ENCODE results near the gene IRF8.
"Not testable (repeated sequence)": the region's sequence is repeated elsewhere in the genome, so short reads cannot be mapped to it uniquely, and the experiment has no call there.

The IRF8 gene, protein sequence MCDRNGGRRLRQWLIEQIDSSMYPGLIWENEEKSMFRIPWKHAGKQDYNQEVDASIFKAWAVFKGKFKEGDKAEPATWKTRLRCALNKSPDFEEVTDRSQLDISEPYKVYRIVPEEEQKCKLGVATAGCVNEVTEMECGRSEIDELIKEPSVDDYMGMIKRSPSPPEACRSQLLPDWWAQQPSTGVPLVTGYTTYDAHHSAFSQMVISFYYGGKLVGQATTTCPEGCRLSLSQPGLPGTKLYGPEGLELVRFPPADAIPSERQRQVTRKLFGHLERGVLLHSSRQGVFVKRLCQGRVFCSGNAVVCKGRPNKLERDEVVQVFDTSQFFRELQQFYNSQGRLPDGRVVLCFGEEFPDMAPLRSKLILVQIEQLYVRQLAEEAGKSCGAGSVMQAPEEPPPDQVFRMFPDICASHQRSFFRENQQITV

GRCh38 chr16:85898521-85899442, at the start of gene IRF8:
TSS of gene IRF8 (plus strand) at chr16:85899162. CDS start at chr16:85903016, 3,854 bp downstream.
- DNase-seq: no peak

GRCh38 chr16:85849388-85849787, 49.6 kb upstream of the IRF8 start:
- no peak for DNase-seq

DNA sequence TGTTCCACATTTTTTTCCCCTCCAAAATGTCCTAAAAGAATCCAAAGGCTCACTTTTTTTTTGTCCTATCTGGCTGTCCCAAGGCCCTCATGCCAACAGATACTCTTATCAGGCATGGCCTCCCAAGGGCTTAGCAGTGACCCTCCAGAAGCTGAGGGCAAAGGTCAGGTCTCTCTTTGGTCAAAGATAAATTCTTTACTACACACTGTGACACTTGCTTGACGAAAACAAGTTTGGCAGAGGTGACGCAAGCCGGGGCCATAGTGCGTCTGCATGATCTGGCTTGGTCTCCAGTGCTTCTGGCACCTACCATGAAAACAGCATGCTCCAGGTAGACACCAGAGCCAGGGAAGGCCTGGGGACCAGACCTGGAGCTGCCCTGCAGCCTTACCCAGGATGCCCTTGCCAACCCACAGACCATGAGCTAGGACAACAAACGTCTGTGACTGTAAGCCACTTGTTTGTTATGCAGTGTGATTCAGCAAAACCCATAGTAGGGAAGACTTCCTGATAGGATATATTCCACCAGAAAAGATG, 48.5 kb upstream of the IRF8 start:
- DNase-seq: no peak

DNA sequence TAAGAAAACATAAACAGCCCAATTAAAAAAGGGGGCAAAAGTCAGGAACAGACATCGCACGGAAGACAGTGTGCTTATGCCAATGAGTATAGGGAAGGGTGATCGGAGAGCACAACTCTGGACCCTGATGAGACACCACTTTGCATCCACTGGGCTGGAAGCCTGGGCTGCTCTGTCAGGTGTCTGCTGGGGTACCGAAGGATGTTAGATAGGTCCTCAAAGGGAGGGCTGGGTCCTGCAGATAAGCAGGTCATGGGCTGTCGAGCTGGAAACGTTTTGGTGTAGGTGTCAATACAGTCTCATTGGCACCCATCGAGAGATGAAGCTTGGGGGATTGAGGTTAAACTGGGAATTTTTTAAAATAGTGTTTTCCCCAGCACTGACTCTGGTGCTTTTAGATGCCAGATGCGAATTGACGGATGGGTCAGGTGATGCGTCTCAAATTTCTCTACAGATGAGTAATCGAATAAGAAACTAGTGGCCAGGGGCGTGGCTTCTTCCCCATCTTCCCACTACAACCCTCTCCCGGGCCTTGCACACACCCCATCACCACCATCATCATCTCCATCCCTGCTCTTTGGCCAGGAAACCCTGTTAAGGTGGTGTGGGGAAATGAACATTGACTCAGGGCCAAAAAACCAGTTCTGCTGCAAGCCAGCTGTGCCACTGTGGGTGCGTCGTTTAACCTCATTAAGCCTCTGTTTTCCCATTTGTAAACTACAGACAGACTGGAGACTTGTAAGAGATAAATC, 47.8 kb upstream of the IRF8 start:
- no peak for DNase-seq

GRCh38 chr16:85853547-85854545, 45.1 kb upstream of the IRF8 start:
- DNase-seq: no peak

GRCh38 chr16:85854935-85855334, 44.0 kb upstream of the IRF8 start:
- no peak for DNase-seq

GRCh38 chr16:85856079-85856478, 42.9 kb upstream of the IRF8 start:
- DNase-seq: no peak

- no peak for DNase-seq
These were observed 42.4 kb upstream of the IRF8 start for GRCh38 chr16:85856585-85856984.

GRCh38 chr16:85857406-85857805, 41.6 kb upstream of the IRF8 start:
- DNase-seq: no peak

DNA sequence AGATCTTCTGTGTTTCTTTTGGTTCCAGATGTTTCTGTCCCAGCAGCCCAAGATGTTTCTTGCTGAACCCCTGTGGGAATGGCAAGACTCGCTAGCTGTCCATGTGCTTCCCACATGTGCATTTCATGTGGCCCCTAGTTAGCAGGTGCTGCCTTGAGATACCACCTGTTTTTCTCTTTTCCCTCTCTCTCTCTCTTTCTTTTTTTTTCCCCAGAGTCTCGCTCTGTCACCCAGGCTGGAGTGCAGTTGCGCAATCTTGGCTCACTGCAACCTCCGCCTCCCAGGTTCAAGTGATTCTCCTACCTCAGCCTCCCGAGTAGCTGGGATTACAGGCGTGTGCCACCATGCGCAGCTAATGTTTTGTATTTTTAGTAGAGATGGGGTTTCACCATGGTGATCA, 40.4 kb upstream of the IRF8 start:
- not testable (repeated sequence) for DNase-seq

DNA sequence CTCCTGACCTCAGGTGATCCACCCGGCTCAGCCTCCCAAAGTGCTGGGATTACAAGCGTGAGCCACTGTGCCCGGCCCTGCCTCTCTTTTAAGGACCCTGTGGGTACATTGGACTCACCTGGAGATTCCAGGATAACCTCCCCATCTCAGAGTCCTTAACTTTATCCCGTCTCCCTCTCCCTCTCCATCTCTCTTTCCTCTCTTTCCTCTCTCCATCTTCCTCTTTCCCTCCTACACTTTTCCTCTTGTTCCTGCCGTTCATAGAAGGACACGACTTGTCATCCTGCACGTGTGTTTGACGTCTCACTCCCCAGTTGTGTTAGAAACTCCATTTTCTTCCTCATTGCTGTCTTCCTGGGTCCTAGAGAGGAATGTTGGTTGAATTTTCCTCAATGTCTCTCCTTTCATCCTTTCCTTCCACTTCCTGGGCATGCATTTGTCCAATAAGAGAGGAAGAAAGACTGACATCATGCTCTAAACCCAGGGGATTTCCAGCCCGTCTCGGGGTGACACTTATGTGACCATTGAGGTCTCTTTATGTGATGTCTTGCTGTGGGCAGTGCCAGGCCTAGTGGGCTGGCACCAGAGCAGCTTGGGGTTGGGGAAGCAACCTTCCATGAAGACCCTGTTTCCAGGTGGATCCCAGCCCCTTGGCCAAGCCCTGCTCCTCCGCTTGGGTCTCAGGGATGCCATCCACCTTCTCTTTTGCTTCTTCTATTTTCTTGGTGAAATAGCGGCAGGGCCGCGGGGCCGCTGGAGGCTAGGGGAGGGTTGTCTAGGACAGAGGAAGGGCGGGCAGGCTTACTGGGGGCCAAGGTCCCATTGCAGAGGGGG, 39.8 kb upstream of the IRF8 start:
- no peak for DNase-seq

- no peak for DNase-seq
These were observed 39.2 kb upstream of the IRF8 start for GRCh38 chr16:85859818-85860125.

DNA sequence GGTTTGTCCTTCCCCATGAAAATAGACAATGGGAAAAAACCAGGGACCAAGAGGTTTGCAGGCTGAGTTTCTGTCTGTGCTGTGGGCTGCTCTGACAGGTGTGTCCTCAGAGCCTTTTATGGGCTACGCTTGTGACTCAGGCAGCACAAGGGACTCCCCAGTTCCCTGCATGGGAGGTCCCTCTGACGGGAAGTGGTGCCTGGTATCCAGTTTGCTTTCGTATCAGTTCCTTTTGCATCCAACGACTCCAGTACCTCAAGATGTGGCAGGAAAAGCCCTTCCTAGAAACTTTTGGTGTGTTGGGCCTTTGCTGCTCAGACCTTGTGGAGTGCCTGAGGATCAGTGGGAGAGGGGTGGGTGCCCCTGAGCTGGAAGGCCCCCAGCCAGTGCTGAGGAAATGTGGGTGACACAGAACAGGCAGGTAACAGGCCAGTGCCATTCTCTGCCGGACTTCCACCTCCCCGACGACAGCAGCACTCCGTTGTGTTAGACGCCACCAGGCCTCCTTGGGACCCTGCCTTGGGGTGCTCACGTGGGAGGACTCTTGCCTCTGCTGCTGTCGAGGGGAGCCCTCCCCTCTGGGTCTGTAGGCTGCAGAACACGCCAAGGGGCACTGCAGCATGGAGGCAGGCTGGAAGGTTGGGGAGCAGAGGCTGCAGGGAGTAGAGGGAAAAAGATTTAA, 38.4 kb upstream of the IRF8 start:
- no peak for DNase-seq

DNA sequence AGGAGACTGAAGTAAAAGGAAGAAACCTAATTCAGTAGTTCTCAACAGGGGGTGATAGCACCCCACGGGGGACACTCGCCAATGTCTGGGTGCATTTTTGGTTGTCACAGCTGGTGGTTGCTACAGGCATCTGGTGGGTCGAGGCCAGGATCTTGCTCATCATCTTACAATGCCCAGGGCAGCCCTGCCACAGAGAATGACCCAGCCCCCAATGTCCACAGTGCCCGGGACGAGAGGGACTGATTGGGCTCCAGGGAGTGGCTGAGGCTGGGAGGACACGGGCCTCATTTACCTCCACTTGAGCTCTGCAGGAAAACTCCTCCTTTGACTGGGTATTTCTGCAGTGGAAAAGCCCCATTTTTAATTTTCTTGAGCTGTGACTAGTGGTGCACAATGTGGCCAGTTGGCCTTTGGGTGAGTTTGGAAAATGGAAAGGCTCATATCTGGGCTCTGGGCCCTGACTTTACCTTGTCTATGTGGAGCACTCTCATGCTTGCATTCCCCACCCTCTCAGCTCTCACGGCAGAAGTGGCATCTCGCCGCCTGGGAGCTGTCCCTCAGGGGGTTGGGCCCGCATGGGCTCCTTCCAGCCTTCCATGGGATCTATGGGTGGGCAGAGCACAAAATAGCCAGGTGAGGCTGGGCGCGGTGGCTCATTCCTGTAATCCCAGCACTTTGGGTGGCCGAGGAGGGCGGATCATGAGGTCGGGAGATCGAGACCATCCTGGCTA, 37.7 kb upstream of the IRF8 start:
- no peak for DNase-seq

DNA sequence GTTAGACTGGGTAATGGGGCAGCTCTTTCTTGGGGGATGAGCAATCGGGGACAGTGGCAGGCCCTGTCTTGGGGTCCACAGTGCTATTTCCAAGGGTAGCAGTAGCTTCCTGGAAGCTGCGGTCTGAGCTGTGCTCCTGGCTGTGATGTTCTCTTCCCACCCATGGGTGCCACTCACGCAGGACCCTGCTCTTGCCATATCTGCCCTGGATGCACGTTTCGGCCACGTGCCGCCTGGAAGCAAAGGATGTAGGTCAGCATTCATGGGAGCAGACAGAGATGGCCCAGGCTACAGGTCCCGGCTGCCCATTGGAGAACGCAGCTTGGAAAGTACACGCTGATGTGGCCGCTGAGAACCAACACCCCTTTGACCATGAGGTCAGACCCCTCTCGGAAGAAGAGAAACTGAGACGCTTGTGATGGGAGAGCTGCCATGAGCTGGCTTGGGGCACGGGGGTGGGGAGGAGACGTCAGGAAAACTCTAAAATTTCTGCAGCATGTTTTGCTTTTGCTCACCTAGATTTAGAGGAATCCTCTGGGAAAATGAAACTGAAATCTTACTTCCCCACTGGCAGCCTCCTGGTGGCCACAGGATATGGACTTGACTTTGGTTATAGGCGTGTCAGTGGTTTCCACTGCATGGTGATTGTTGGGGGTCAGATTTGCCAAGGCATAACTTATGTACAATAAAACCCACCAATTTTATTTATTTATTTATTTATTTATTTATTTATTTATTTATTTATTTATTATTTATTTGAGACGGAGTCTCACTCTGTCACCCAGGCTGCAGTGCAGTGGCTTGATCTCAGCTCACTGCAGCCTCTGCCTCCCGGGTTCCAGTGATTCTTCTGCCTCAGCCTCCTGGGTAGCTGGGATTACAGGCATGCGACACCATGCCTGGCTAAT, 36.2 kb upstream of the IRF8 start:
- no peak for DNase-seq

DNA sequence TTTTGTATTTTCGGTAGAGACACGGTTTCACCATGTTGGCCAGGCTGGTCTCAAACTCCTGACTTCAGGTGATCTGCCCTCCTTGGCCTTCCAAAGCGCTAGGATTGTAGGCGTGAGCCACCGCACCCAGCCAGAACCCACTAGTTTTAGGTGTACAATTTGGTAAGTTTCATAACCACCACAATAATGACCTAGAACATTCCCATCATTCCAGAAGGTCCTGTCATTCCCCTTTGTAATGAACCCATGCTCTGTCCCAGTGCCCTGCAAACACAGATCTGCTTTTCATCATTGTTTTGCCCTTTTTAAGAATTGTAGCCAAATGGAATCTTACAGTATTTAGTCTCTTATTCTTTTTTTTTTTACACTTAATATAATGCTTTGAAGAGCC, 35.6 kb upstream of the IRF8 start:
- DNase-seq: no peak

DNA sequence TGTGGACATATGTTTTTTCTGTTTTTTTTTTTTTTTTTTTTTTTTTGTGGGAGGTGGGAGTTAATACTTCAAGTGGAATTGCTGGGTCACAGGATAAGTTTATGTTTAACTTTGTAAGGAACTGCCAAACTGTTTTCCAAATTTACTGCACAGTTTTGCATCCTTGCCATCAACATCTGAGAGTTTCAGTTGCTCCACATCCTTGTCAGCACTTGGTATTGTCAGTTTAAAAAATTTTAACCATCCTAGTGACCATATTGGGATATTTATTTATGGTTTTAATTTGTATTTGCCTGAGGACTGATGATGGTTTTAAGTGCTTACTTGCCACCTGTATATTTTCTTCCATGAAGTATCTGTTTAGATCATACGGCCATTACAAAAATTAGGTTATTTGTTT, 34.0 kb upstream of the IRF8 start:
- DNase-seq: no peak

- DNase-seq: no peak
These were observed 31.8 kb upstream of the IRF8 start for GRCh38 chr16:85867189-85867588.

All from NCI-H1417 (cell line).